Activated CD4-positive, alpha-beta T cell treated with anti-CD3 and anti-CD28 coated beads for 1 hour (primary cell): Measurements from ENCODE around the gene TTLL13.

Experiments used
- DNase-seq: peaks from one replicate; pipeline ENCODE4 v3.0.0-alpha.2; 2020

Gene TTLL13

DNA sequence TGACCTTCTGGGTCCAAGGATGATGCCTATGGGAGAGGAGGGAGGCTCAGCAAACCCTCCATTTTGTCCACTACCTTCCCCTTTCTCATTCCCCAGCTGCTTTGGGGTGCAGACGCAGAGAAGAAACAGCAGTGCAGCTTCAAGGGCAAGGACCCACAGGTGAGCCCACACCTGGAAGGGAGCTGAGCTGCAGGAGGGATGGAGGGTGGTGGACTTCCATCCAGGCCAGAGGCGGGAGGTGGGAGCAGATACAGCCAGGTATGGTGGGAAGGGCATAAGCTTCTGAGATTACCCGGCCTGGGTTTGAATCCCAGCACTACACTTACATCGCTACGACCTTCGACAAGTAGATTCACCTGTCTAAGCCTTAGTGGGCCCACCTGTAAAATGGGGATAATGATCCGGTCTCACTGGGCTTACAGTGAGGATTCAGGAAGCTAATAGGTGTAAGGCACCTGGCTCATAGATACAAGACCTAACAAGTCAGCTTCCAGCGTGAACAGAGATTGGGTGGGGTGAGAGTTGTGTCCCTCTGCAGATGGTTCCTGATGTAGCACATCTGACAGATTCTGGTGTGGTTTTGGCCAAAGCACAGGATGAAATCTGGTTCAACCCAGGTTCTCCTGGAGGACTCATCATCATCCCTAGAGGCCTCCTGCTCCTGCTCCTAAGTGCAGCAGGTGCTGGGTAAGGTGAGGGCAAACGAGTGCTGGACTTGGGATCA lies 31.5 kb upstream of the TTLL13 start:
- DNase-seq: no peak

DNA sequence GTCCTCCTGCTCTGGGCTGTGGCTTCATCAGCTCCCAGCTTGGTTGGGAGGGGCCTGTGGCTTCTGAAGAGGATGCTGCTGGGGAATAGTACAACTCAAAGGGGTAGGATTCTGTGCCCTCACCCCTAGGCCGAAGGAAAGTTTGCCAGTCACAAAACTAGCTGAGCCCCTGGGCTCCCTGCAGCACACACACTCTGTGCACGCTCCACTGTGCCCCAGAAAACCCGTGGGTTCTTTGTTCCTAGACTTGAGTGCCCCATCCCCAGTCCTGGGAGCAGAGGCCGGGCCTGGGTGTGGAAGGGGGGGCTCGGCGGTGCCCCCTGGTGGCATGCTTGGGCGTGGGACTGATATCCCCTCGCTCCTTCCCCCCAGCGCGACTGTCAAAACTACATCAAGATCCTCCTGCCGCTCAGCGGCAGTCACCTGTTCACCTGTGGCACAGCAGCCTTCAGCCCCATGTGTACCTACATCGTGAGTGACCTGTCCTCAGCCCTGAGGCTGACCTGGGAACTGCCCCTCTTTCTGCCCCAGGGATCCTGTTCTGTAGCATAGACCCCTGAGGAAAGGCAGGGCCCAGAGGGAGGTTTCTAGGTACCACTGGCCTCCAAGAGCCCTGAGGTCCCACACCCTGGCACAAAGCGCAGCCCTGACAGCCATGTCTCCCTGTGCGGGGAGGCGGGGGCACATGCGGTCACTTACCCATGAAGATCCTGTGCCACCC lies 29.8 kb upstream of the TTLL13 start:
- DNase-seq: peak; percentile 40

GRCh38 chr15:90221246-90221900 lies 28.0 kb upstream of the TTLL13 start:
- no peak for DNase-seq

DNA sequence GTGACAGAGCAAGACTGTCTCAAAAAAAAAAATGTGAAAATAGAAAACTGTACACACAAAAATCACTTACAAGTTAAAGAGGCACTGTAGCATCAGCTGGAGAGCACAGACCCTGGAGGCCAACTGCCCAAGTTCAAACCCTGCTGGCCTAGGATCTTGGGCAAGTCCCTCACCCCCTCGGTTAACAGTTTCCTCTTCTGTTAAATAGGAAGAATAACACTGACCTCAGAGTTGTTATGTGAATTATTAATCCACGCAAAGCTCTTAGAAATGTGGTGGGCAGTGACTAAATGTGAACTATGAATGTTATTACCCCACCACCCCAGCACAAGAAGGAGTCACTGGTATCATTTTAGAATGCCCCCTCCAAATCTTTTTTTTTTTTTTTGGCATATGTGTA lies 26.8 kb upstream of the TTLL13 start:
- DNase-seq: no peak

GRCh38 chr15:90223441-90224165 lies 25.8 kb upstream of the TTLL13 start:
- no peak for DNase-seq

GRCh38 chr15:90225047-90225446 lies 24.3 kb upstream of the TTLL13 start:
- no peak for DNase-seq

GRCh38 chr15:90225504-90226234 lies 23.7 kb upstream of the TTLL13 start:
- DNase-seq: no peak

GRCh38 chr15:90227336-90227735 lies 22.0 kb upstream of the TTLL13 start:
- DNase-seq: no peak

GRCh38 chr15:90227816-90228772 lies 21.3 kb upstream of the TTLL13 start:
- DNase-seq: no peak

- DNase-seq: no peak
Observed at GRCh38 chr15:90228960-90229359, 20.4 kb upstream of the TTLL13 start.

- no peak for DNase-seq
Observed at GRCh38 chr15:90230071-90230494, 19.3 kb upstream of the TTLL13 start.

DNA sequence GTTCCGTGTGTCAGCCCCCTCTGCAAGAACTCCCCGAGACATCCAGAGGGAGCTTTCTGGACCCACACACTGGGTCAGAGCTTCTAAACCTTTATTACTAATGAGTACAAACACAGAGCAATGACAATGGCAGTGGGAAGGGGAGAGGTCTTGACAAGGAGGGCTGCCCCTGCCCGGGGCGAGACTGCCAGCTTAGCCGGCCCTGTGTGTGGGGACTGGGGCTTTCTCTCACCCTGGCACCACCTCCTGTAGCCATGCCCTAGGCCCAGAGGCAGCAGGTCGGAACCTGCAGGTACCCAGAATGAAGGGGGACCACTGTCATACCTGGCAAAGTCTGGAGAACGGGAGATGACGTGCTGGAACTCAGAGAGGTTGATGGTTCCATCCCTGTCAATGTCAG lies 18.7 kb upstream of the TTLL13 start:
- no peak for DNase-seq

GRCh38 chr15:90231028-90232017 lies 18.0 kb upstream of the TTLL13 start:
- DNase-seq: peak; percentile 70

DNA sequence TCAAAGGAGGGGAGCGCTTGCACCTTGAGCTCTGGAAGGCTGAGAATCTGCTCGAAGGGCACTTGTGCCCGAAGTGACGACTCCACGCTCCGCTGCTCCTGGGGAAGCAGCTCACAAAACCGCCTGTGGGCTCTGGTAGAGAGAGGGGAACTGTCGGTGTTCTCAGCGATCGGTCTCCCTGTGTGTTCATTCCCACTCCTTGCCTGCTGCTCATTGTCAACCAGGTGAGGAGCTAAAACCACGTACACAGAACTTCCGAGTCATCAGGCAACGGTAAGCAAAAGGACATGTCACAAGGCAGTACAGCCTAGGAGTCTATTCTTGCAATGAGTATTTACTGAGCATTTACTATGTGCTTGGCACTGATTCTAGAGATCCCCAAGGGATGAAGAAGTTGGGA lies 17.2 kb upstream of the TTLL13 start:
- DNase-seq: no peak

DNA sequence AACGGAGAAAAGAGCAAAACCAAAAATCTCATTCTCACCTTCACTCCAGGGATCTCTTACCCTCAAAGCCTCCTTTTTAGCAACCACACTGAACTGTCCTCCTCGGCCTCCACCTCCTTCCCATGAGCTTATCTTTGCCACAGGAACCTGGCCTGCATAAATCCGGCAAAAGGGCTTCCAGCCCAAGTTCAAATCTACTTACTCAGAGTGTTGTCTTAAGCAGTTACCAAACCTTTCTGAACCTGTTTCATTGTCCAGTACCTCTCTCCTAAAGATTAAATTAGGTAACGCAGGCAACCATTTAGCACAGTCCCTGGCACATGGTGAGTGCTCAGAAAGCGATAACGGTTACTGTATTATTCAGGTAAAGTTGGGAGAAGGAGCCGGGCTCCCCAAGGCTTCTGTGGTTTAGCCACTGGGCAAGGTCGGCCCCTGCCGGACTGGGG lies 16.4 kb upstream of the TTLL13 start:
- no peak for DNase-seq

DNA sequence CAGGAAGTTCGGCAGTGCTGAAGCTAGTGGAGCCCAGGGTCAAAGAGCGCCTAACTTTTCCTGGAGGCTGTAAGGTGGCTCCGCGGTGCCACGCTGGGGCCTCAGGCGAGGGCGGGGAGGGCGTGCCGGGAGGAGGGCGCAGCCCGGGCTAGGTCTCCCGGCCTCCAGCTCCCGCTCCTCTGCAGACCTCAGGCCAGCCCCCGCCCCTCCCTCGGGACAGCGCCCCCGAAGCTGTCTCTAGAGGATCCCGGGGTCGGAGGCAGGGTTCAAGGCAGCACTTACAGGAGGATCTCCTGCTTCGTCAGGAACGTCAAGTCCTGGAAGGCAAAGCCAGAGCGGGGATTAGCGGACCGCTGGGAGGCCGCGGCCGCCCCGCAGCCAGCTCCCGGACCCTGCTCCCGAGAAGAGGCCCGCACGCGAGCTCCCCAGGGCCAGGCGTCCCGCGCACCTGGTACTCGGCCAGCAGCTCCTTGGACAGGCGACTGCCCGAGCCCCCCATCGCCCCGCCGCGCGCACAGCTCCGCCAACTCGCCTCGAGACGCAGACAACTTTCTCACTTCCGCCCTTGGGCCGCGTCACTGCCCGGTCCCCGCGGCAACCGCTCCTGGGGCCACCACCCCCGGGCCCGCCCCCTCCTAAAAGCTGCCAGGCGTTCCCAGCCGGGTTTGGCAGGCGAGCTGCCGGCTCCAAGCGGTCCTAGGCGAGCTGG lies 15.8 kb upstream of the TTLL13 start, which contains the start of gene CIB1:
TSS of gene CIB1 (minus strand) at position 555 of the 709 bp plus-strand sequence. CDS start at position 499, 56 bp downstream.
- DNase-seq: peak; percentile 38

- DNase-seq: peak; percentile 95
Observed at GRCh38 chr15:90234096-90234988, 15.0 kb upstream of the TTLL13 start, which contains the start of gene GDPGP1. Gene GDPGP1 (plus strand): TSS chr15:90234209. CDS start chr15:90240909, 6,700 bp downstream.

GRCh38 chr15:90239371-90239770 lies 10.0 kb upstream of the TTLL13 start:
- no peak for DNase-seq
